ENCODE measurements around the gene PTPRM.

DNA sequence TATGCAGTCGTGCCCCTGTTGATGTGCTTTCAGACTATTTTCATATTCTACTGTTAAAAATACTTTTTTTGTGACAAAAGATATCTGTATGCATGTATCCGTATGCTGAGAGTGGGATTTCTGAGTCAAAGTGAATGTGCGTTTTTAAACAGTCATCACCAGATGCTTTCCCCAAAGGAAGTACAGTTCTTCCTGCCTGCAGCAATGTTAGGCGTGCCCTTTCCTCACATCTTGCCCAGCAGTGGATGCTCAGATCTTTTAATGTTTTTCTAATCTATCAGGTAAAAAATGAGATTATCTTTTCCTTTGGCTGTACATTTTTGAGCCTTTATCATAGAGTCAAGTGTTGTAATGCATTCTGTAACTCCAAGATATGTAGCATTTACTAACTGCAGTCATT, 111.7 kb downstream of the PTPRM start:
- TF ChIP-seq, protein P1, sequence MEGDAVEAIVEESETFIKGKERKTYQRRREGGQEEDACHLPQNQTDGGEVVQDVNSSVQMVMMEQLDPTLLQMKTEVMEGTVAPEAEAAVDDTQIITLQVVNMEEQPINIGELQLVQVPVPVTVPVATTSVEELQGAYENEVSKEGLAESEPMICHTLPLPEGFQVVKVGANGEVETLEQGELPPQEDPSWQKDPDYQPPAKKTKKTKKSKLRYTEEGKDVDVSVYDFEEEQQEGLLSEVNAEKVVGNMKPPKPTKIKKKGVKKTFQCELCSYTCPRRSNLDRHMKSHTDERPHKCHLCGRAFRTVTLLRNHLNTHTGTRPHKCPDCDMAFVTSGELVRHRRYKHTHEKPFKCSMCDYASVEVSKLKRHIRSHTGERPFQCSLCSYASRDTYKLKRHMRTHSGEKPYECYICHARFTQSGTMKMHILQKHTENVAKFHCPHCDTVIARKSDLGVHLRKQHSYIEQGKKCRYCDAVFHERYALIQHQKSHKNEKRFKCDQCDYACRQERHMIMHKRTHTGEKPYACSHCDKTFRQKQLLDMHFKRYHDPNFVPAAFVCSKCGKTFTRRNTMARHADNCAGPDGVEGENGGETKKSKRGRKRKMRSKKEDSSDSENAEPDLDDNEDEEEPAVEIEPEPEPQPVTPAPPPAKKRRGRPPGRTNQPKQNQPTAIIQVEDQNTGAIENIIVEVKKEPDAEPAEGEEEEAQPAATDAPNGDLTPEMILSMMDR (IDR thresholded peaks at IDR 0.05): no peak
- no peak for TF ChIP-seq POLR2AphosphoS5 (IDR thresholded peaks at IDR 0.05)

All from gastroesophageal sphincter (tissue), 3 donors.